GM18907 (cell line): ENCODE data around the gene EFCAB7.
"Not testable (repeated sequence)": the region's sequence is repeated elsewhere in the genome, so short reads cannot be mapped to it uniquely, and the experiment has no call there.

ENCODE experiments used
- ATAC-seq: cut with Tn5 transposase; IDR thresholded peaks from one replicate; pipeline ENCODE4 v1.9.1; 2021; ENCODE audit warnings: mild to moderate bottlenecking, moderate library complexity; ENCODE audit not compliant: unreplicated experiment

The EFCAB7 gene

DNA sequence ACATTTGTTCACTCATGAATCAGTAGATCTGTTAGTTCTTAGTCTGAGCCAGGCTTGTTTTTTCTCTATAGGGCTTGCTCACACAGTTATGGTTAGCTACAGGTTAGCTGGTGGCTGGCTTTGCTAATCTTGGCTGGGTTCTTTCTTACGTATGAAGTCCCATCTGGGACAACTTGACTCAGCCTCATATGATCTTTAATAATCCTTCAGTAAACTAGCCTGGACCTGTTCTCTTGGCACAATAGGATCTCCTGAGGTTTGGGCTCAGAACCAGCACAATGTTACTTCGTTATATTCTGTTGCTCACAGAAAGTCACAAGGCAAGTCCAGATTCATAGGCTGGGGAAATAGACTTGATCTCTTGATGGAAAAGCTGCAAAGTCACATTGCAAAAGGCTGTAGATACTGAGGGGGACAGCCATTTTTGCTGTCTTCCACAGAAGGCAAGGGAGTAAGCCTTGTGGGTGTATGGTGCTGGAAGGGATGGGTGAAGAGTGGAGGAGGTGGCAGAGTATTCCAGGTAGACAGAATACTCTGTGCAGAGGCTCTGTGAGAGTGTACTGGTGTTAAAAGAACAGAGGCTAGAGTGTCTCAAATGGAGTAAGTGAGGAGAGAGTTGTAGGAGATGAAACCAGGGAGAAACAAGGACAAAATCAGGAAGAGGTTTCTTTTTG lies 24.4 kb downstream of the EFCAB7 start:
- no peak for ATAC-seq

DNA sequence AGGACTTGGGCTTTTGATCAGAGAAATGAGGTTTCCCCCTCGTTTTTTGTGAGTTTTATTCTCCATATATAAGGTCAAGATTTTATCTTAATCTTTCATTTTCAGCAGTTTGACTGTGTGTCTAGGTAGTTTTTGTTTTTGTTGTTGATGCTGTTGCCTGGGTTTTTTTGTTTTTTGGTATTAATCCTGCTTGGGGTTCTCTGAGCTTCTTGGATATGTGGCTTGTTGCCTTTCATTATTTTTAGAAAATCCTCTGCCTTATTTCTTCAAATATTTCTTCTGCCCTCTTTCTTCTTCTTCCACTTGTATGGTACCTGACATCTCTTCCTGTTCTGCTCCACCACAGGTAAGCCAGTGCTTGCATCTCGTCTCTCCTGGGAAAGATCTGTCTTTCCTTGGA lies 25.0 kb downstream of the EFCAB7 start:
- no peak for ATAC-seq

DNA sequence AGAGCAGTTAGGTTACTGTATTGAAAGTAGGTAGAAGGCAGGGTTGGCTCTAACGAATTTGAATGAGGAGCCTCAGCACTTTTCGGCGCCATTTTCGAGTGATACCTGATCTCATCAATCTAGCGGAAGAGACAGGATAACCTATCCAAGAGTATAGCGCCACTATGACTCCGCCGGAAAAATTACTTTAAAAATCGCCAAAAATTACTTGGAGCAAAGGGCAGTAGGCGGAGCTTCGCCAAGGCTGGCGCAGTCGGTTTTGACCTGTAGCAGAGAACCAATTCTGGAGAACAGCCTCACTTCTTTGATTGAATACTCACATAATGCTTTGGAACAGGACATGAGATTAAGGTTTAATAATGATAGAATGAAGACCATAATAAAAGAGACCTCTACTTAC lies 25.6 kb downstream of the EFCAB7 start:
- ATAC-seq: no peak

DNA sequence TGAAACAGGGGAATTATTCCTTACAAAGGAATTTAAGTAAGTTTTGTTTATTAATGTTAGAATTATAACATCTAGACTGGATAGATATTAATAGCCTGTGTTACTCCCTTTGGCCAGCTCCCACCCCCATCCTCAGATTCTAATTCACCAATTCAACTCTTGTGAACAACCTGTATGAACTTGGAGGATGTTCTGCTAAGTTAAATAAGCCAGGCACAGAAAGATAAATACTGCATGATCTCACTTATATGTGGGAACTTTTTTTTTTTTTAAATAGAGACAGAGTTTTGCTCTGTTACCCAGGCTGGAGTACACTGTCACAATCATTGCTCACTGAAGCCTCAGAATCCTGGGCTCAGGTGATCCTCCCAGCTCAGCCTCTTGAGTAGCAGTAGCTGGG lies 32.2 kb downstream of the EFCAB7 start:
- ATAC-seq: no peak

DNA sequence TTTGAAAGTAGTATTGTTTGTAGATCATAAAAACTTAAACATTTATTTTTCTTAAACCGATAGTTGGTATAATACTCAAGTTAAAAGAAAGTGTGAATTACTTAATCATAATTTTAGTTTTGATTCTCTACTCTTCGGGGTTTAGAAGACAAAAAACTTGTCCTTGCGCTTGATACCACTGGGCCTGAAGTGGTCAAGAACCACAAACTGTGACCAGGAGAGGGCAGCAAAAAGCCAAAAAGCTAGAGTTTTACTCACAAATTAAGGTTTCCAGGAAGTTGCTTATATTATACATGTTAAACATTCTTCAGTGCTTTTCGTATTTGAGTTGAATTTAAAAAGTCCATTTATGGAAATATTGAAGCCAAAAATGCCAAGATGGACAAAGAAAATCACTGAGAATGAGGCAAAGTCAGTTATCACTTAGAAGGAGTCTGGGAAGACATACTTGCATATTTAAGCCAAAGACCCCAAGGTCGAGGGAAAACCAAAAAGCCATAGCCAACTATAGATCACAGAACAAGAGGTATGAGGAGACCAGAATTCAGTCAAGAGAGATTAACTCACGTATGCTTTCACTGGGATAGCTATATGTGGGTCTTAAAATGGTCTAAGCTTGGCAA lies 34.2 kb downstream of the EFCAB7 start:
- no peak for ATAC-seq

DNA sequence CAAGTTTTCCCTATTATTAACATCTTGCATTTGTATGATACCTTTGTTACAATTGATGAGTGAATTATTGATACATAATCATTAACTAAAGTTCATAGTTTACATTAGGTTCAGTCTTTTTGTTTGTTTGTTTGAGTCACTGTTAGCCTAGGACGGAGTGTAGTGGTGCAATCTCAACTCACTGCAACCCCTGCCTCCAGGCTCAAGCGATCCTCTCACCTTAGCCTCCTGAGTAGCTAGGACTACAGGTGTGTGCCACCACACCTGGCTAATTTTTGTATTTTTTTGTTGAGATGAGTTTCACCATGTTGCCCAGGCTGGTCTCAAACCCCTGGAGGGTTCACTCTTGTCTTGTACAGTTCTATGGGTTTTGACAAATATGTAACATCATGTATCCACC lies 36.0 kb downstream of the EFCAB7 start:
- no peak for ATAC-seq

DNA sequence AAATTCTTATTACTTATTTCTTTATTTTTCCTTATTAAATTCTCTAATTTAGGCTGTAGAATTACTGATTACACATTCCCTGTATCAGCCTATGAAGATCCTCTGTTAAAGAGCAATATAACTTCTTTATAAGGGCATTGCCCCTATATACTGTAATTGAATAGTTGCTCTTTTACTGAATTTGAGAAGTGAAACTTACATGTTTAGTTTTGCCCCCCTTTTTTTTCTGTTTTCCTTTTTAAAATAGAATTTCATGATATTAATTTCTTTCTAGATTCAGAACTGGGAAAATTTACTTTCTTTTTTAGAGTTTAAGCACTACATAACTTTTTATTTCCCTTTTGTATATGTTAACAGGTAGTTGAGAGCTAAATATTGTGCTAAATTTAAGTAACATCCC lies 40.4 kb downstream of the EFCAB7 start:
- no peak for ATAC-seq

DNA sequence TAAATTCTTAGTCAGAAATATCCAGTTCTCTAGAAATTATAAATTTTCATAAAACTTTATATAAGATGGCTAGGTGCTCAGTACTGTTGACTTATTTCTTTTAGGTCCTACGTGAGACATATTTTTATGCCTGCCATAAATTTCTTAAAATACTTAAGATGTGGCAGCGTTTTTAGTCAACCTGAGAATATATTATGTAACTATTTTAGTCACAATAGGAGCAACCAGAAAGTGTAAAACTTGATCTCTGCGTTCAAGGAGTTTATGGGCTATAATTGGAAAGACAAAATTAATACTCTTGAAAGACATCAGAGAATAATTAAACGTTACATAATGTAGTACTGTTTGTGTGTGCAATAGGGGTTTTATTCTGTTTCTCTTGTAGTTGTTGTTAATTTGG lies 45.7 kb downstream of the EFCAB7 start:
- no peak for ATAC-seq

DNA sequence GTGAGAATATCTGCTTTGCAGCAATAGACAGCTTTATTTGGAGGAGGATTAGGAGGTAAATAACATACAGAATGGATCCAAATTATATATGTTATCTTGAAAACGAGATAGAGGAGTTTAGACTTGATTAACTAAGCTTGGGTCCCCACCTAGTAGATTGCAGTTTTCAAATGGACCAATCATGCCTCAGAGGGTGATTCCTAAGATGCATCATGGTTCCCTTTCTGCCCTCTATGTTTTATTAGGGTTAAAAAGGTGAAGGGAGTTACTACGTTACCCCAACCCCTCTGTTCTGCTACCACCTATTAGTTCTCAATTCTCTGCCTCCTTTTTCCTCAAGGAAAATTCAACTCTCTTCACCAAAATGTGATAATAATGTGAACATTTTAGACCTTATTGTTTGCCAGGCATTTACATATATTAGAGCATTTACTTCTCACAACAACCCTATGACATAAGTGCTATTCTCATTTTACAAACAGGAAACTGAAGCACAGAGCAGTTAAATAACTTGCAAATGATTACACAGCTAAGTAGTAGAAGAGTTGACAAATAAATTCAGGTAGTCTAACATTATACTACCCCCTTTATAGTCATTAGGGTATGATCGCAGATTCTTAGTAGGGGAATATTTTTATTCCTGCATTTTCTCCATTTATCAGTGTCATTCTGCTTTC lies 46.5 kb downstream of the EFCAB7 start:
- ATAC-seq: no peak

DNA sequence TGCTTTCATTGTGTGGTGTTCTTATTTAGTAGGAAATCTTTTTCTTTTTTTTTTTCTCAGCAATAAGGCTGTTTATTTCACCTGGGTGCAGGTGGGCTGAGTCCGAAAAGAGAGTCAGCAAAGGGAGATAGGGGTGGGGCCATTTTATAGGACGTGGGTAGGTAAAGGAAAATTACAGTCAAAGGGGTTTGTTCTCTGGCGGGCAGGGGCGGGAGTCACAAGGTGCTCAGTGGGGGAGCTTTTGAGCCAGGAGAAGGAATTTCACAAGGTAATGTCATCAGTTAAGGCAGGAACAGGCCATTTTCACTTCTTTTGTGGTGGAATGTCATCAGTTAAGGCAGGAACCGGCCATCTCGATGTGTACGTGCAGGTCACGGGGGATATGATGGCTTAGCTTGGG lies 49.4 kb downstream of the EFCAB7 start:
- not testable (repeated sequence) for ATAC-seq

DNA sequence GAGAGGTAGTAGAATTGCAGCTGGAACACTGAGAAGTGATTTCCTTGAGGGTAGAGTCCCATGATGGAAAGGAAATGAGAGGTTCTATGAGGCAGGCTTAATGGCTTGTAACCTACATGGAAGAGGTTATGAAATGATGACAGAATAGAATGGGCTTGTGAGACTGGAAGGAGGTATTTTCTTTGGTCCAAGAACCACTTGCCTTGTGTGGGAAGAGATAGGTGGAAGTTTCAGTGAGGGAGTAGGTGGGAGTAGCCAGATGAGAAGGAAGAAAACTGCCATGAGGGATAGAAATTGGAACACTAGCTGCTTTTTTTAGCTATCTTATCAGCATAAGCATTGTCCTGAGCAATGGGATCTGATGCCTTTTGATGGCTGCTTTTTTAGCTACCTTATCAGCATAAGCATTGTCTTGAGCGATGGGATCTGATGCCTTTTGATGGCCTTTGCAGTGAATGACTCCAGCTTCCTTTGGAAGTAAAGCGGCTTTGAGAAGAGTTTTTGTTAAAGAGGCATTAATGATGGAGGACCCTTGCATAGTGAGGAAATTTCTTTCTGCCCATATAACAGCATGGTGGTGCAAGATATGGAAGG lies 51.0 kb downstream of the EFCAB7 start:
- not testable (repeated sequence) for ATAC-seq

DNA sequence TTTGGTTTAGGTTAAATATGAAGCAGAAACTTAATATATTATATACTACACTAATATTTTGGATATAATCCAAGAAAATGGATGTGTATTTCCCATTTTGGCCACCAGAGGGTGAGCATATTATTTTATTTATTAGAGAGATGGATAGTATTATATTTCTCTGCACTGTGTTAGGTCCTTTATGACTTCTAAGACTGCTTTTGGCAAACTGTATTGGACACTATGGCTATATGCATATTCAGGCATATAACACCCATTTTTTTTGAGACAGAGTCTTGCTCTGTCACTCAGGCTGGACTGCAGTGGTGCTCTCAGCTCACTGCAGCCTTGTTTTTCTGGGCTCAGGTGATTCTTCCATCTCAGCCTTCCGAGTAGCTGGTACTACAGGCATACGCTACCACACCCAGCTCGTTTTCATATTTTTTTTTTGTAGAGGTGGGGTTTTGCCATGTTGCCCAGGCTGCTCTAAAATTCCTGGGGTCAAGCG lies 52.1 kb downstream of the EFCAB7 start:
- ATAC-seq: peak; percentile 65

DNA sequence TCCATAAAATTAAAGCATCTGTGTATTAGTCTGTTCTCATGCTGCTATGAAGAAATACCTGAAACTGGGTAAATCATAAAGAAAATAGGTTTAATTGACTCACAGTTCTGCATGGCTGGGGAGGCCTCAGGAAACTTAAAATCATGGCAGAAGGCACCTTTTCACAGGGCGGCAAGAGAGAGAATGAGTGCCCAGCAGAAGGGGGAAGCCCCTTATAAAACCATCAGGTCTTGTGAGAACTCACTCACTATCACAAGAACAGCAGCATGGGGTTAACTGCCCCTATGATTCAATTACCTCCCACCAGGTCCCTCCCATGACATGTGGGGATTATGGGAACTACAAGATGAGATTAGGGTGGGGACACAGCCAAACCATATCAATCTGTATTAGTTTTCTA lies 63.0 kb downstream of the EFCAB7 start:
- not testable (repeated sequence) for ATAC-seq

DNA sequence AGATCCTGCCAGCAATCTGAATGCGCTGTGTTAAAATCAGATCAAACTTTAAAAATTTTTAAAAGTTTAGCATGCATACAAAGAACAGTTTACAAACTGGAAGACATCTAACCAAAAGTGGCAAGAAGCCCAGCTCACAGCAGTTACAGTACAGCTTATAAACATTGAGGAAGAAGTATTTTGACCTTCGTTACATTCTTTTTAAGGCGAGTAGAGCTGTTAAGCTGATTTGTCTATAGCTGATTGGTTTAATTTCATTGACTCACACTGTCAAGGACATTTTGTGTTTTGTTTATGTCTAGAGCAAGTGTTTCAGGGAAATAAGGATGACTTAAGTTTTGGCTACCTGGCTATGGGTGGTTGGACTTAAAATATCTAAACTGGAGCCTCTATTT lies 66.8 kb downstream of the EFCAB7 start:
- no peak for ATAC-seq

DNA sequence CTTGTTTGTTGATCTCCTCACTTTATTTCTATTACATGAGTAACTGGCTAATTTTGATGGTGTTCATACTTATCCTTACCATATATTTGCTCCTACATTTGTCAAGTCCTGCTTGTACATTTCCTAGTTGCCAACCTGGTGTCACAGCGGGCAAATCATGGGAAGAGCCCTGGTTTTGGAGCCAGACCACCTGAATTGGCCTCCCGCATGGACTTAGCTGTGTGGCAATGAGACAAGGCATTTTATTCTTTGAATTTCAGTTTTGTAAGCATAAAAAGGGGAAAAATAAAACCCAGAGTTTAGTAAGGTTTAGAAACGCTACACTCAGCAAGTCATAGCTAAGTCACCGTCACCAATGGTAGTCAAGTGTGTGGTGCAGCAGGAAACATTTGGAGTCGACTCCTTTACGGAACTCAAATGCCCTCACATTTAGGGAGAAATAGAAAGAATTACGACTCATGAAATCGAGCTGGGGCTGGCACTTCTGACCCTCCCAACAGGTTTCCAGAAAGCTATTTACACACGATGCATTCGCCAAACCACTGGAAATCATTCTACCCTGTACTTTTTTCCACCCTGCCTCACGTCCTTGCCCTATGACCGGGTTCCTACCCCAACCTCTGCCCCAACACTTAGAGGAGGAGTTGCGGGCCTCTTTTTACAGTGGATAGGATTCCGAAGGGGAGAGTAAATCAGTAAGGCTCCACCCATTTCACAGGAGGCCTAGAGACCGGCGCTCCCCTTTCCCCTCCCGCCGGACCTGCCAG lies 69.4 kb downstream of the EFCAB7 start:
- no peak for ATAC-seq

DNA sequence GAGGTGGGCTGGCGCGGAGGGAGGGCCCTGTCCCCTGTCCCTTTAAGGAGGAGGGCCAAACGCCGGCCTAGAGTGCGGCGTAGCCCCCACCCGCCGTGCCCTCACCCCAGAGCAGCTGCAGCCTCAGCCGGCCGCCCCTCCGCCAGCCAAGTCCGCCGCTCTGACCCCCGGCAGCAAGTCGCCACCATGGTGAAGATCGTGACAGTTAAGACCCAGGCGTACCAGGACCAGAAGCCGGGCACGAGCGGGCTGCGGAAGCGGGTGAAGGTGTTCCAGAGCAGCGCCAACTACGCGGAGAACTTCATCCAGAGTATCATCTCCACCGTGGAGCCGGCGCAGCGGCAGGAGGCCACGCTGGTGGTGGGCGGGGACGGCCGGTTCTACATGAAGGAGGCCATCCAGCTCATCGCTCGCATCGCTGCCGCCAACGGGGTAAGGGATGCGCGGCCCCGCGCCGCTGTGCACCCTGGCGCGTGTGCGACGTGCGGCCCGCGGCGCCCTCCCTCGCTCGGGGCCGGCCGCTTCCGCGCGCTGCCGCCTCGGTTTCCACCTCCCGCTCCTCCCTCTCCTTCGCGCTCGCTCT lies 70.1 kb downstream of the EFCAB7 start, which contains the start of gene PGM1:
TSS of gene PGM1 (plus strand) at position 109 of the 583 bp plus-strand sequence. CDS start at position 187, 78 bp downstream.
- peak; percentile 82 for ATAC-seq

DNA sequence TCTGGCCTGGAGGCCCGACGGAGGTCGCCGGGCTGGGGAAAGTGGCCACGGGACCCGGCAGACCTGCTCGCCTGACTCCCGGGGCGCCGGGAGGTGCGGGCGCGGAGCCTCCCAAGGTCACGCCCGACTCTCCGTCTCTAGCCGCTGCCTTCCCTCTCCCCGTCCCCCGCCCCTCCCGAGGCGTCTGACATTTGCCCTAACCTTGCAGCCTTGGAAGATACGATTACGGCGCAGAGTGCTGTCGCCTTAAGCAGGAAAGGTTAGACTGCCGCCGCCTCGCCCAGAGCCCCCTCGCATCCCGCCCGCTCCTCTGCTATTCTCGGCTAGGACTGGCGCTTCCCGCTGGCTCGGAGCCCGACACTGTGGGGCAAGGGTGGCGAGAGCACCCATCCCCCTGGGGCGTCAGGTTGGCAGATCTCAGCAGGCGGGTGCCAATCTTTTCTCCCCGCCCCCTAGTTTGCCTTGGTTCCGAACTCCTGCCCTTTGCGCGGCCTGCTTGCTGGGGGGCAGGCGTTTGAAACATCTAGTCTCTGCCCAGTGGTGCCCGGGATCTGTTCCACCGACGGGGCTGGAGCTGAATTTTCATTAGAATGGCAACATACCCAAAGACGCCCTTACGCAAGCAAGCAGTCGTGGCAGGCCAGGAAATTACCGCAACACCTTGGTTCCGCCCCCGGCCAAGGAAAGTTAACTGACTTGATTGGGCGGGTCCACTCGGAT lies 70.7 kb downstream of the EFCAB7 start:
- ATAC-seq: peak; percentile 57

DNA sequence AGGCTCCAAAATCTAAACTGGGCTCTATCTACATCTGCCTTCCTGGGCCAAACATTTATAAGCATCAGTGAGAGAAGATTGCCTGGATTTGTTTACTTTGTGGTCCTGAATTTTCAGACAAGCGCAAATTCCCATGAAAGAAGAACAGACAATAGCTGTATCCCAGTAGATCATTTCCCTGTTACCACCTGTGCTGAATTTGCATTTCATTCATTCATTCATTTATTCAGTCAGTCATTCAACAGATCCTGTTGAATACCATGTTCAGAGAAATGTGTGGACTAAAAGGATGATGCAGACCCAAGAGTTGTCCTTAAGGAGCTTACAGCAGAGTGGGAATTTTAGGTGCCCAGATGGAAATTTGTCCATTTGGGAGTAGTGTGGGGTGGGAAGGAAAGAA lies 72.1 kb downstream of the EFCAB7 start:
- ATAC-seq: no peak

DNA sequence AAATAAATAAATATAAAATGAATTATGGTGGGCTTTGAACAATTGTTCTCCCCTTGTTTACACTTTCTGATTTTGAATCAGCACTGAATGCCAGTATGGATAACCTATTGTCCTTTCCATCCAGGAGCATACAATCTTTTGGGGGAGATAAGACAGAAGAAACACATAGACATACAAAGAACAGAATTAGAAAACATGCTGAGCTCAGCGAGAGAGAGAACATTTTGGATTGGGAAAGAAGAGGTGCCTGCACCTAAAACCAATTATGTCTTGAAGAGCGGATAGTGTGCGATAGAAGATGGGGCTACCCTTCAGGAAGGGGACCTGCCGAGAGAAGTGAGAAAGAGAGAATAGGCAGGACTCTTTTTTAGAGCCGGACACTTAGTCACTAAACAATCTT lies 76.5 kb downstream of the EFCAB7 start:
- no peak for ATAC-seq

DNA sequence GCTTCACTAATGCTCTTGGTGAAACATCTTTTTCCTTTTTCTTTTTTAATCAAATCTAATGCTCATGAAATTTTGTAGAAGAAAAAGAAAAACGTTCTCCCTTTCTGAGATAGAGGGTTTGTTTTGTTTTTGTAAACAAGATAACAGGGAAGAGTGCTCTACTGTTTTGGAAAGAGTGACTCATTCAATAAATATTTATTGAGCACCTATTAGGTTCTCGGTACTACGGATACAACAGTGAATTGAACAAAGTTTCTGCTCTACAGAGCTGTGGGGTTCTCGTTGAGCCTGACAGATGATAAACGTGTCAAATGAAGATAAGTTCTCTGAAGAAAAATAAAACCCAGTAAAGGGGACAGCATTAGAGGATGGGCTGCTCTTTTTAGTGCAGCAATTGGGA lies 76.9 kb downstream of the EFCAB7 start:
- ATAC-seq: no peak
